Fibroblast of the aortic adventitia (primary cell): ENCODE measurements around the gene STAB2. TPM values are rescaled to one million over a fixed set of nuclear protein-coding genes. Genes with fewer than 3 reads are reported as not detected.

Source experiments
- DNase-seq: peaks from one replicate; pipeline ENCODE4 v3.0.0-alpha.2; 2010; ENCODE audit warnings: low read depth
- H3K4me3 ChIP-seq: 2 replicates; pipeline ENCODE4 v1.5.1; 2011; ENCODE audit warnings: low read depth, mild to moderate bottlenecking, control low read depth, low read length, moderate library complexity
- small RNA-seq: library from RNA; depleted of rRNA; stranded (forward); fragments of <200 nt; gene quantifications from one replicate; pipeline ENCODE3, GENCODE V24; 2012
- total RNA-seq: library from RNA; depleted of rRNA; stranded (reverse); fragments of >200 nt; gene quantifications from 2 replicates; pipeline ENCODE4 v1.2.3, GENCODE V29; 2012; ENCODE audit warnings: low replicate concordance
- TF ChIP-seq, protein P1 (sequence below): IDR thresholded peaks from 2 replicates; pipeline ENCODE4 v1.5.1; 2011; ENCODE audit warnings: mild to moderate bottlenecking, low read length, control low read depth, inconsistent platforms; ENCODE audit not compliant: insufficient read depth

Gene STAB2
- total RNA-seq, 1 donor: not detected

DNA sequence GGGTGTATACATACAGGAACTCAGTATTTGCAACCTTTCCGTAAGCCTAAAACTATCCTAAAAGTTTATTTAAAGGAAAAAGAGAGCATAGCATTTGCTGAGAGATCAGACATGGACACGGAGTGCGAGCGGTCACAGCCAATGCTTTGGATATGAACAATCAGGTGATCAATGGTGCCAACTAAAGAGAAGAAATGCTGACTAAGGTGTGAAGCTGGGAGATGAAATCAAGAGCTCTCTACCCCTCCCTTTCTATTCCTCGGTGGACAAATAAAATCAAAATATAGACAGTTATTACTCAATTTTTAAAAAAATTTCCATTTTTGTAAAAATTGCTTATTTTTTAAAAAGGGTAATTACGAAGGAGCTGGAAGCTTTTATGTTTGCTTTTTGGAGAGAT lies 224.7 kb downstream of the STAB2 start:
- TF ChIP-seq, protein P1, sequence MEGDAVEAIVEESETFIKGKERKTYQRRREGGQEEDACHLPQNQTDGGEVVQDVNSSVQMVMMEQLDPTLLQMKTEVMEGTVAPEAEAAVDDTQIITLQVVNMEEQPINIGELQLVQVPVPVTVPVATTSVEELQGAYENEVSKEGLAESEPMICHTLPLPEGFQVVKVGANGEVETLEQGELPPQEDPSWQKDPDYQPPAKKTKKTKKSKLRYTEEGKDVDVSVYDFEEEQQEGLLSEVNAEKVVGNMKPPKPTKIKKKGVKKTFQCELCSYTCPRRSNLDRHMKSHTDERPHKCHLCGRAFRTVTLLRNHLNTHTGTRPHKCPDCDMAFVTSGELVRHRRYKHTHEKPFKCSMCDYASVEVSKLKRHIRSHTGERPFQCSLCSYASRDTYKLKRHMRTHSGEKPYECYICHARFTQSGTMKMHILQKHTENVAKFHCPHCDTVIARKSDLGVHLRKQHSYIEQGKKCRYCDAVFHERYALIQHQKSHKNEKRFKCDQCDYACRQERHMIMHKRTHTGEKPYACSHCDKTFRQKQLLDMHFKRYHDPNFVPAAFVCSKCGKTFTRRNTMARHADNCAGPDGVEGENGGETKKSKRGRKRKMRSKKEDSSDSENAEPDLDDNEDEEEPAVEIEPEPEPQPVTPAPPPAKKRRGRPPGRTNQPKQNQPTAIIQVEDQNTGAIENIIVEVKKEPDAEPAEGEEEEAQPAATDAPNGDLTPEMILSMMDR: no peak
- no peak for DNase-seq
- no peak overlapping the region for H3K4me3 ChIP-seq

GRCh38 chr12:103812789-103813188 lies 225.7 kb downstream of the STAB2 start:
- no peak for DNase-seq
- H3K4me3 ChIP-seq: no peak overlapping the region
- TF ChIP-seq, protein P1: no peak

GRCh38 chr12:103813426-103813825 lies 226.4 kb downstream of the STAB2 start:
- TF ChIP-seq, protein P1: no peak
- H3K4me3 ChIP-seq: no peak overlapping the region
- DNase-seq: no peak

DNA sequence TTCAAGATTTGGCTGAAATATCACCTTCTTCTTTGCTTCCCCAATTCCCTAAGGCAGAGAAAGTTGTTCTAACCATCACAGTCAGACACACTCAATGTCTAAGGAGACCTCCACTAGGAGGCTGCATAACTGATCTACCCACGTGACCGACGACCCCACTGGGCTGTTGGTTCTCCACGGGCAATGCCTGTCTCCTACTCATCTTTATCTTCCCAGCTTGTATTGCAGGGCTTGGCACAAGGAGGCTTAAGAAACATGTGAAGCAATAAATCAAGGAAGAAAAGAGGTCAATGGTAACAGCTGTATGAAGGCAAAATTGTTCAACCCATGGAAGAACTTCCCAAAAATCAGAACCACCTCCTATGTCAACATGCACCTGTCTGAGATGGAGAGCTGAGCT lies 226.9 kb downstream of the STAB2 start:
- no peak overlapping the region for H3K4me3 ChIP-seq
- TF ChIP-seq, protein P1: no peak
- DNase-seq: peak; percentile 39

DNA sequence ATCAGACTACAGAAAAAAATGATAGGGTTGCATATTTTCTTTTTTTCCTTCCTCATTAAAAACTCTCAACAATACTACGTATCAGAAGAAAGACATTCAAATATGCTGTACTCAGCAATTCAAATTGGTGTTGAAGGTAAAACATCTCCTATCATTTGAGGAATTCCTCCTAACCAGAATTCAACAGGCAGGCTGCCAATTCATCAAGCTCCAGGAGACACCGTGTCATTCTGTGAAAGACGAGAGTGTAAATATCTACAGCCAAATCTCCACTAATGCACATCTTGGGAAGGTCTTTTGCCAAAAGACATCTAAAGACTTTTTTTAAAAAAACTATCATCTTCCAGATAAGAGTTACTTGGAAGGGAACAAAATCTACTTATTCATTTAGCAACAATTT lies 227.4 kb downstream of the STAB2 start:
- DNase-seq: no peak
- TF ChIP-seq, protein P1: no peak
- H3K4me3 ChIP-seq: no peak overlapping the region

Small RNA genes within 50 kb of the gene (small RNA-seq; reads per million reads assigned to genes)
- not detected for gene RF00096

Other genes starting within 250 kb of the STAB2 start
- not detected in 2 replicates for gene C12orf42, start 91.3 kb upstream of the STAB2 start, total RNA-seq